GM18867 (cell line): ENCODE results near the gene GOLGA6L7.
"Not testable (repeated sequence)": the region's sequence is repeated elsewhere in the genome, so short reads cannot be mapped to it uniquely, and the experiment has no call there.

Experiments used
- ATAC-seq: cut with Tn5 transposase; IDR thresholded peaks from one replicate; pipeline ENCODE4 v1.9.1; 2021; ENCODE audit warnings: mild to moderate bottlenecking, moderate library complexity; ENCODE audit not compliant: unreplicated experiment

Gene GOLGA6L7

DNA sequence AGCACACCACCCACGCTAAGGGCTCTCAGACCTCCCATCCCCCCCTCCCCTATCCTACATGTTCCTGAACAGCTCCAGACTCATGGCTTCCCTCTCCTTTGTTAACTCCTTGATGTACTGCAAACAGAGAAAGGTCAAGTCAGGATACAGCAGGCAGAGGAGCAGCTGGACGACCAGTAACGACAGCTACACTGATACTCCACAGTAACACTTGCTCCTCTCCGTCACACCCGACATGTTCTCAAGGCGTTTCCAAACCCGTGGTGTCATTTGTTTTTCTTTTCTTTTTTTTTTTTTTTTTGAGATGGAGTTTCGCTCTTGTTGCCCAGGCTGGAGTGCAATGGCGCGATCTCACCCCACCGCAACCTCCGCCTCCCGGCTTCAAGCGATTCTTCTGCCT lies 4.3 kb downstream of the GOLGA6L7 start:
- ATAC-seq: not testable (repeated sequence)

- not testable (repeated sequence) for ATAC-seq
These were observed 4.9 kb downstream of the GOLGA6L7 start for GRCh38 chr15:28843520-28843919.

DNA sequence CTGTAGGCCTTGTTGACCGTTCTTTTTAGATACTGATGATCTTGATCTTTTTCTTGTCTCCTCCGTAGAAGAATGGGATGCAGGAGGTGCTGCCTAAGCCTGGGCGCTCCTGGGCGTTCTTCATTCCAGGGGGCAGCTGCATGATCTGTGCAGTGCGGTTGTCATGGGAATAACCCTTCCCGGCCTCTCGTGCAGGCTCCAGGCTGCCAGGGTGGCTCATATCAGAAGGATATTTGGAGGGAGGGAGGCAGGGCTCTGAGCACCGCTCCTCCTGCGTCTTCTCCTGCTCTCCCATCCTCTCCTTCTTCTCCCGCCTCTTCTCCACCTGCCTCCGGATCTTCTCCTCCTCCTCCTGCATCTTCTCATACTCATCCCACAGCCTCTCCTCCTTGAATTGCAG lies 6.2 kb downstream of the GOLGA6L7 start:
- ATAC-seq: not testable (repeated sequence)

DNA sequence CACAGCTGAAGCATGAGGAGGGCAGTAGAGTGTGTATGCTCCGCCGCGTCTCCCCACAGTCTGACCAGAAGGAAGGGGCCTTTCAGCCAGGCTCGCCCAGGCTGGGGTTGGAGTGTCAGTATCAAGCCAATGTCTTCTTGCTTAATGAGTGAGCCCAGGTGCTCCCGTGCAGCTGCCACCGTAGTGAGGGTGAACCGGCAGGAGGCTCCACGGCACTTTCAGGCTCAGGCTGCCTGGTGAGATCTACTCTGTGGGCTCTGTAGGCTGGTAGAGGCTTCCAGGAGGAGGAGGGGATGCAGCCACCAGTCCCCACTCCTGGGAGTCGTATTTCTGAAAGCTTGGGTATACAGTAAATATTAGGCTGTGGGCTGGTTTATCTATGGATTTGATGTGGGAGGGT lies 8.2 kb downstream of the GOLGA6L7 start:
- ATAC-seq: not testable (repeated sequence)

GRCh38 chr15:28834957-28835585 lies 13.4 kb downstream of the GOLGA6L7 start:
- not testable (repeated sequence) for ATAC-seq

DNA sequence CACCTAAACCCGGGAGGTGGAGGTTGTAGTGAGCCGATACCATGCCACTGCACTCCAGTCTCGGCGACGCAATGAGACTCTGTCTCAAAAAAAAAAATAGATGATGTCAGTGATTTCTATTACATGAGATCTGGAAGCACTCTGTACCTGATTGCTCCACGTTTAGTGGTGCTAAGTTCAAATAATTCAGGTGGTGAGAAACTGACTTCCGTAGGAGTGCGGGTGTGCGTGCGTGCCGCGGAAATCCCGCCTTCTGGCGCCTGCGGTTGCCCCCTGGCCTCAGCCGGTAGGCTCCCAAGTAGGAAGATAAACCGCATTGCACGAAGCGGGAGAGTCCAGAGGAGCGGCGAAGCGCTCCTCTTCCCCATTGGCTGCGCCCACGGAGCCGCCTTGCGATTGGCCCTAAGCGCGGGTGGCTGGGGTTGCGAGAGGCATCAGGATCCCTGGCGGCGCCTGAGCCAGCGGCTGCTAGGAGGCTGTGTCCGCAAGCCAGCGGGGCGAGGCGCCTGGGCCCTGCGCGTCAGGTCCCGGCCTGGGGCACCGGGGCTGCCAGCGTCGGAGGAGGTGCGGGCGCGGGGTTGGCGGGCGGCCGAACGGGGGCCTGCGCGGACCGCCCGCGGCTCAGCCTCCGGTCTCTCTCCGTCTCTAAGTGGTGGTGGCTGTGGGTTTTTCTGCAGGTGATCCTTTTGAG lies 16.4 kb downstream of the GOLGA6L7 start:
- ATAC-seq: not testable (repeated sequence)

DNA sequence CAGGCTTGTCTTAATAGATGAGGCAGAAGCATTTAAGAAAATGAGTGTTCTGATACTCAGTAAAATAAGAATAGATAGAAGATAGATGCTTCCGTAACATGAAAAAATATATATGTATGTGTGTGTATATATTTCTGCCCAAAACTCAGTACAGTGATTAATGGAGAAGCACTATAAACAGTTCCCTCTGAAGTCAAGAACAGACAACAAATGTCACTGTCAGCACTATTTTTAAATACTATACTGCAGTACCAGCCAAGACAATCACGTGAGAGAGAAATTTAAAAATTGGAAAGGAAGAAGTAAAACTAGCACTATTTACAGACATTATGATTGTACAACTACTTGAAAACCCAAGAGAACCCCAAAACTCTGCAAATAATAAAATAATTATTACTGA lies 27.0 kb downstream of the GOLGA6L7 start:
- not testable (repeated sequence) for ATAC-seq

- ATAC-seq: not testable (repeated sequence)
These were observed 28.5 kb downstream of the GOLGA6L7 start for GRCh38 chr15:28819930-28820295.

- ATAC-seq: not testable (repeated sequence)
These were observed 29.2 kb downstream of the GOLGA6L7 start for GRCh38 chr15:28819019-28819929.

DNA sequence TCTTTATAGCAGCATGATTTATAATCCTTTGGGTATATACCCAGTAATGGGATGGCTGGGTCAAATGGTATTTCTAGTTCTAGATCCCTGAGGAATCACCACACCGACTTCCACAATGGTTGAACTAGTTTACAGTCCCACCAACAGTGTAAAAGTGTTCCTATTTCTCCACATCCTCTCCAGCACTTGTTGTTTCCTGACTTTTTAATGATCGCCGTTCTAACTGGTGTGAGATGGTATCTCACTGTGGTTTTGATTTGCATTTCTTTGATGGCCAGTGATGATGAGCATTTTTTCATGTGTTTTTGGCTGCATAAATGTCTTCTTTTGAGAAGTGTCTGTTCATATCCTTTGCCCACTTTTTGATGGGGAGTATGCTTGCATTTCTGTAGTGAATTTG lies 30.3 kb downstream of the GOLGA6L7 start:
- not testable (repeated sequence) for ATAC-seq

GRCh38 chr15:28814059-28814458 lies 34.4 kb downstream of the GOLGA6L7 start:
- not testable (repeated sequence) for ATAC-seq

- not testable (repeated sequence) for ATAC-seq
These were observed 35.1 kb downstream of the GOLGA6L7 start for GRCh38 chr15:28813392-28813791.

- ATAC-seq: not testable (repeated sequence)
These were observed 36.4 kb downstream of the GOLGA6L7 start for GRCh38 chr15:28811852-28812550.

DNA sequence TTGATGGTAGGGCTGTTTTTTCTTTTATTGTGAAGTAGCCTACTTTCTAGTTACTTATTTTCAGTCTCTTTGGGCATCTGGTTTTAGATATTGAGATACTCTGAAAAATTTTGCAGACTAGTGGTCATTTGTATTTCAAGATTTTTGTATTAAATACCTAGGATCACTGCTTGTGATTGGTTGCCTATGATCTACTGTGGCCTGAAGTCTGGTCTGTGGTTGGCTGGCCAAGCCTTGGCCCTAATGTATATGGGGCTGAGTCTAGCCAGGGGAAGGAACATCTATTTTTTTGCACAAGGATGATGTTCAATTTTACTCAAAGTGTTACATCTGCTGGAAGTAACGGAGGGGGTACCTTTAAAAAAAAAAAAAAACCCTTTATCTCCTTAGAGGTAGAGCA lies 38.0 kb downstream of the GOLGA6L7 start:
- ATAC-seq: not testable (repeated sequence)

GRCh38 chr15:28808136-28808535 lies 40.3 kb downstream of the GOLGA6L7 start:
- ATAC-seq: not testable (repeated sequence)

DNA sequence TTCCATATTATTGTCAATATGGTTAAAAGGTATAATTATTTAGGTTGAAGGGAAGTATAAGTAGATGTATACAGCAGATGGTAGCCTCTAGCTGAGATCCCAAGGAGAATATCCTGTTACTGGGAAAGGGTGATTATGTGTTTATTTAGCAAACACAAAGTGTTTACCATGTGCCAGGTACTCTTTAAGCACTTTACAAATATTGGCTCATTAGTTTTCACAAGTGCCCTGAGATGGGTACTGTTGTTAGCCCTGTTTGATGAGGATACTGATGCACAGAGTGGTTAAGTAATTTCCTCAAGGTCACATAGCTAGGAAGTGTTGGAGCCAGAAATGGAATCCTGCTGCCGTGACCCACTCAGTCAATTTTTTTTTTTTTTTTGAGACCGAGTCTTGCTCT lies 48.1 kb downstream of the GOLGA6L7 start:
- ATAC-seq: not testable (repeated sequence)

GRCh38 chr15:28798234-28798633 lies 50.2 kb downstream of the GOLGA6L7 start:
- ATAC-seq: not testable (repeated sequence)

GRCh38 chr15:28794231-28794630 lies 54.2 kb downstream of the GOLGA6L7 start:
- ATAC-seq: not testable (repeated sequence)
